ENCODE data around the gene HECTD1.

Gene HECTD1

DNA sequence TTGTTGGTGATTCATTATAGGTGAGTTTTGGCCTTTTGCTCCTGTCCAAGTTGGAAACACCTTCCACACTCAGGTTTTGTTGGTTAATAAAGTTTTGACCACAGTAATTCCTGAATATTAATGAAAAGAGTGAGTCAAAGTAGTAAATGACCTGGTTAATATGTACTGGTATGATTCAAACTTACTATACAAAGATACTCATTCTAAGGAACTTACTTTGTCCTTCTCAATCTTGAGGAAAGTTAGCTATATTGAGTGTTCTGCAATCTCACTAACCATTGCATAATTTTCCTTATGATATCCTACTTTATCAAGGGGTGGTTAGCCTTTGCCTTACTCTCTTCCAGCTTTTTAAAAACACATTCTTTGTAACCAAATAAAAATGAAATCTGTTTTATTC, 20.9 kb upstream of the HECTD1 start:
- no peak overlapping the region for H3K4me3 ChIP-seq (ENCODE audit: low read depth, low read length)
- peak; percentile 34 for DNase-seq (ENCODE audit: low read depth)

DNA sequence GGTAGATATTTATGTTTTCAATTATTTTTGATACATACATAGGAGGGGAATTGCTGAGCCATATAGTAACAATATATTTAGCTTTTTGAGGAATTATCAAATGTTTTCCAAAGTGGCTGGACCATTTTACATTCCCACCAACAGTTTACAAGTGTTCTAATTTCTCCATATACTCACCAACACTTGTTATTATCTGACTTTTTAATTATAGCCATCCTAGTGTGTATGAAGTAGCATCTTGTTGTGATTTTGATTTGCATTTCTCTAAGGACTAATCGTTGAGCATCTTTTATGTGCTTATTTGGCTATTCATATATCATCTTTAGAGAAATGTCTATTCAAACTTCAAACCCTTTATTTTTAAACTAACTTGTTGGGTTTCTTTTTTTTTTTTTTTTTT, 17.2 kb upstream of the HECTD1 start:
- TF ChIP-seq, protein P1, sequence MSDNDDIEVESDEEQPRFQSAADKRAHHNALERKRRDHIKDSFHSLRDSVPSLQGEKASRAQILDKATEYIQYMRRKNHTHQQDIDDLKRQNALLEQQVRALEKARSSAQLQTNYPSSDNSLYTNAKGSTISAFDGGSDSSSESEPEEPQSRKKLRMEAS (IDR thresholded peaks at IDR 0.05; ENCODE audit: low read depth, low read length), result no peak
- TF ChIP-seq, protein P2, sequence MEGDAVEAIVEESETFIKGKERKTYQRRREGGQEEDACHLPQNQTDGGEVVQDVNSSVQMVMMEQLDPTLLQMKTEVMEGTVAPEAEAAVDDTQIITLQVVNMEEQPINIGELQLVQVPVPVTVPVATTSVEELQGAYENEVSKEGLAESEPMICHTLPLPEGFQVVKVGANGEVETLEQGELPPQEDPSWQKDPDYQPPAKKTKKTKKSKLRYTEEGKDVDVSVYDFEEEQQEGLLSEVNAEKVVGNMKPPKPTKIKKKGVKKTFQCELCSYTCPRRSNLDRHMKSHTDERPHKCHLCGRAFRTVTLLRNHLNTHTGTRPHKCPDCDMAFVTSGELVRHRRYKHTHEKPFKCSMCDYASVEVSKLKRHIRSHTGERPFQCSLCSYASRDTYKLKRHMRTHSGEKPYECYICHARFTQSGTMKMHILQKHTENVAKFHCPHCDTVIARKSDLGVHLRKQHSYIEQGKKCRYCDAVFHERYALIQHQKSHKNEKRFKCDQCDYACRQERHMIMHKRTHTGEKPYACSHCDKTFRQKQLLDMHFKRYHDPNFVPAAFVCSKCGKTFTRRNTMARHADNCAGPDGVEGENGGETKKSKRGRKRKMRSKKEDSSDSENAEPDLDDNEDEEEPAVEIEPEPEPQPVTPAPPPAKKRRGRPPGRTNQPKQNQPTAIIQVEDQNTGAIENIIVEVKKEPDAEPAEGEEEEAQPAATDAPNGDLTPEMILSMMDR (IDR thresholded peaks at IDR 0.05; ENCODE audit: low read depth, low read length), result no peak
- TF ChIP-seq POLR2A (IDR thresholded peaks at IDR 0.05; ENCODE audit: extremely low read depth, insufficient read length) (no peak), MYC (IDR thresholded peaks at IDR 0.05; ENCODE audit: low read depth, low read length) (no peak)
- H3K4me3 ChIP-seq (ENCODE audit: low read depth, low read length), result no peak overlapping the region
- no peak for DNase-seq (ENCODE audit: low read depth)

More for the DNA sequence above, 20.9 kb upstream of the HECTD1 start:
- TF ChIP-seq MYC (IDR thresholded peaks at IDR 0.05; ENCODE audit: low read depth, low read length), result no peak
- TF ChIP-seq, protein P1 (IDR thresholded peaks at IDR 0.05; ENCODE audit: low read depth, low read length), result no peak
- no peak for TF ChIP-seq POLR2A (IDR thresholded peaks at IDR 0.05; ENCODE audit: extremely low read depth, insufficient read length)
- TF ChIP-seq, protein P2 (IDR thresholded peaks at IDR 0.05; ENCODE audit: low read depth, low read length), result no peak

DNA sequence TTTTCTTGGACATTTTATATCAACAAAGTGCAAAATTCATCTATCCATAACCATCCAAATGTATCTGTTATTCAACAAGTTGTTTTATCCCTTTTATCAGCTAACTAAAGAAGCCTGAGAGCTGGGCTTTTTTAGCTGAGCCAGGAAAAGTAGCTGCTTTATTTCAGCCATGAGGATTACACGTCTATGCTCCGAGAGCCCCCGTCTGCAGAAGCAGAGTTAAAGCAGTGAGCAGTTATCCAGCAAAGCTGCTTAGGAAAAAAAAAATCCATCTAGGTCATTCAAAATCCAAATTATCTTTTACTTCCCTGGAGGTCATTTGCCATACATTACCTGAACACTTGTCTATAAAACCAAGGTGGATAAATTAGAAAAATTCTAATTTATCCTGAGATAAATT, 15.7 kb upstream of the HECTD1 start:
- no peak for DNase-seq (ENCODE audit: low read depth)
- TF ChIP-seq, protein P2 (IDR thresholded peaks at IDR 0.05; ENCODE audit: low read depth, low read length), result no peak
- no peak for TF ChIP-seq MYC (IDR thresholded peaks at IDR 0.05; ENCODE audit: low read depth, low read length)
- no peak for TF ChIP-seq POLR2A (IDR thresholded peaks at IDR 0.05; ENCODE audit: extremely low read depth, insufficient read length)
- TF ChIP-seq, protein P1 (IDR thresholded peaks at IDR 0.05; ENCODE audit: low read depth, low read length), result no peak

DNA sequence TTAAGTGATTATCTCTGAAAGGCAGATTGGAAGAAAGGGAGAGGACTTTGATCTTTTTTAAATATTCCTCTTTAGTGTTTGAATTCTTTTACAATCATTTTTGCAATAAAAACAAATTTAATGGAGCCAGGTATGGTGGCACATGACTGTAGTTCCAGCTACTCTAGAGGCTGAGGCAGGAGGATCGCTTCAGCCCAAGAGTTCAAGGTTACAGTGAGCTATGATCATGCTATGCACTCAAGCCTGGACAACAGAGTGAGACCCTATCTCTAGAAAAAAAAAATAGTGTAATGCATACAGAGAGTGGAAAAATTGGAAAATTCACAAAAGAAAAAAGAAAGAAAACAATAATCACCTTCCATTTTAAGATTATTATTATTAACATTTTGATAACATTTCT, 15.2 kb upstream of the HECTD1 start:
- TF ChIP-seq, protein P1 (IDR thresholded peaks at IDR 0.05; ENCODE audit: low read depth, low read length), result no peak
- no peak for TF ChIP-seq MYC (IDR thresholded peaks at IDR 0.05; ENCODE audit: low read depth, low read length)
- TF ChIP-seq, protein P2 (IDR thresholded peaks at IDR 0.05; ENCODE audit: low read depth, low read length), result no peak
- TF ChIP-seq POLR2A (IDR thresholded peaks at IDR 0.05; ENCODE audit: extremely low read depth, insufficient read length), result no peak
- H3K4me3 ChIP-seq (ENCODE audit: low read depth, low read length), result no peak overlapping the region
- no peak for DNase-seq (ENCODE audit: low read depth)

More for the DNA sequence above, 15.7 kb upstream of the HECTD1 start:
- no peak overlapping the region for H3K4me3 ChIP-seq (ENCODE audit: low read depth, low read length)

DNA sequence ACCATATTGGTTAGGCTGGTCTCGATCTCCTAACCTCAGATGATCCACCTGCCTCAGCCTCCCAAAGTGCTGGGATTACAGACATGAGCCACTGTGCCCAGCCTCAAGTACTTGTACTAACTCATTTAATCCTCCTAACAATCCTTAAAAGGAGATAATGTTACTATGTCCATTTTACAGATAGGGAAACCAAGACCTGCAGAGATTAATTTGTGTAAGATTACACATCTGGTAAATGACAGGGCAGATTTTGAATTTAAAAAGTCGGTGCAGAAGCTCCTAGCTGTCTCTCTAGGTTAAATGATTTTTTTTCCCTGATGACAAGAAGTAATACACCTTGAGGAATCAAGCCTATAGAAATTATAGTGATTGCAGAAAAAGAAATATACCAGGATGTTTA, 13.7 kb upstream of the HECTD1 start:
- no peak overlapping the region for H3K4me3 ChIP-seq (ENCODE audit: low read depth, low read length)
- no peak for DNase-seq (ENCODE audit: low read depth)
- TF ChIP-seq, protein P2 (IDR thresholded peaks at IDR 0.05; ENCODE audit: low read depth, low read length), result no peak

DNA sequence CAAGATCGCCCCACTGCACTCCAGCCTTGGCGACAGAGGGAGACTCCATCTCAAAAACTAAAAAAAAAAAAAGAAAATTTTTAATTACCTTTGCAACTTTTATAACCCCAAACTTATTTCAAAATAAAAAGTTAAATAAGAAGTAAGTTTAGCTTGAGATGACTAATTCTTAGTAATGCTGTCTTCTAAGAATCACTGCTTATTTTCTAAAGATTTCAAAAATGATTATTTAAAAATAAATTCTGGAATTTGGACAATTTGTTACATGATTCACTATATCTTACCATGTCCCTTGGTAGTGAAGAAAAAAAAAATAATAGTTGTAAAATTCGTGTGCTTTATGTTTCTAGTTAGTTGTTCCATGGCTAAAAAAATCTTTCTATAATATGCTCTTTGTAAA, 11.6 kb upstream of the HECTD1 start:
- DNase-seq (ENCODE audit: low read depth), result no peak
- H3K4me3 ChIP-seq (ENCODE audit: low read depth, low read length), result no peak overlapping the region
- TF ChIP-seq MYC (IDR thresholded peaks at IDR 0.05; ENCODE audit: low read depth, low read length), result no peak
- TF ChIP-seq POLR2A (IDR thresholded peaks at IDR 0.05; ENCODE audit: extremely low read depth, insufficient read length), result no peak
- TF ChIP-seq, protein P1 (IDR thresholded peaks at IDR 0.05; ENCODE audit: low read depth, low read length), result no peak
- TF ChIP-seq, protein P2 (IDR thresholded peaks at IDR 0.05; ENCODE audit: low read depth, low read length), result no peak

Measured in NB4 (cell line).